K562 (cell line): ENCODE data around the gene SMIM12. TPM values are rescaled to one million over a fixed set of nuclear protein-coding genes. Genes with fewer than 3 reads are reported as not detected.

Experiments used
- ARHGAP35 ChIP-seq: fragments of 450-650 bp; IDR thresholded peaks from 2 replicates; pipeline ENCODE4 v1.6.1; 2018; ENCODE audit not compliant: partially characterized antibody
- ARID3A ChIP-seq: IDR thresholded peaks from 2 replicates; pipeline ENCODE4 v1.6.1; 2012; ENCODE audit warnings: low read depth, low read length, improper control_type of control experiment, borderline replicate concordance
- CEBPB ChIP-seq: fragments of 450-650 bp; IDR thresholded peaks from 2 replicates; pipeline ENCODE4 v1.6.1; 2016; ENCODE audit warnings: missing genetic modification characterization, missing compliant biosample characterization
- HMGXB4 ChIP-seq: sonication (generic); formaldehyde crosslinking; IDR thresholded peaks from 2 replicates; pipeline ENCODE4 v1.8.1; 2023; ENCODE audit warnings: mild to moderate bottlenecking, missing genetic modification reagents
- HNRNPUL1 ChIP-seq: fragments of 200-400 bp; formaldehyde crosslinking; IDR thresholded peaks from 2 replicates; pipeline ENCODE4 v1.6.1; 2017; ENCODE audit warnings: low read length
- HSF4 ChIP-seq: fragments of 250-450 bp; sonication (Bioruptor Pico); IDR thresholded peaks from 2 replicates; pipeline ENCODE4 v2.1.2; 2022; ENCODE audit warnings: mild to moderate bottlenecking, moderate library complexity, borderline replicate concordance
- JUNB ChIP-seq: fragments of 450-650 bp; formaldehyde crosslinking; conservative IDR thresholded peaks from 2 replicates; pipeline ENCODE4 v1.4.0; 2020; ENCODE audit warnings: mild to moderate bottlenecking
- KDM4B ChIP-seq, 2 experiments: fragments of 450-650 bp in 1 of 2; sonication (generic) in 1 of 2; IDR thresholded peaks; 2 replicates each; pipeline ENCODE4 v1.6.1; 2016 to 2017; ENCODE audit warnings: borderline replicate concordance in 2 of 2, antibody characterized with exemption in 1 of 2, low read depth in 1 of 2, mild to moderate bottlenecking in 1 of 2
- MEF2A ChIP-seq: IDR thresholded peaks from 2 replicates; pipeline ENCODE4 v1.6.1; 2011; ENCODE audit warnings: low read depth, mild to moderate bottlenecking, low read length, moderate library complexity; ENCODE audit not compliant: control insufficient read depth
- NFIC ChIP-seq: fragments of 450-650 bp; IDR thresholded peaks from 2 replicates; pipeline ENCODE4 v1.6.1; 2017; ENCODE audit warnings: mild to moderate bottlenecking, inconsistent platforms
- NR2C2 ChIP-seq, 2 experiments: fragments of 200-800 bp in 1 of 2; sonication (Bioruptor generic) in 1 of 2; sonication (generic) in 1 of 2; formaldehyde crosslinking in 1 of 2; IDR thresholded peaks; 2 replicates each; pipeline versions ENCODE4 v1.6.1 to v1.8.0; 2016 to 2022; ENCODE audit warnings: mild to moderate bottlenecking in 1 of 2, missing compliant biosample characterization in 1 of 2, missing genetic modification characterization in 1 of 2, missing genetic modification reagents in 1 of 2
- NR2F6 ChIP-seq: fragments of 450-650 bp; formaldehyde crosslinking; IDR thresholded peaks from 2 replicates; pipeline ENCODE4 v1.4.0; 2020; ENCODE audit warnings: mild to moderate bottlenecking
- PCBP2 ChIP-seq: fragments of 200-400 bp; formaldehyde crosslinking; IDR thresholded peaks from 2 replicates; pipeline ENCODE4 v1.6.1; 2018; ENCODE audit warnings: low read length, low read depth, mild to moderate bottlenecking, moderate library complexity; ENCODE audit not compliant: poor library complexity, severe bottlenecking
- PURB ChIP-seq: sonication (generic); formaldehyde crosslinking; IDR thresholded peaks from 2 replicates; pipeline ENCODE4 v1.9.0; 2021; ENCODE audit warnings: low read depth, mild to moderate bottlenecking, missing genetic modification reagents
- SIN3B ChIP-seq: fragments of 450-650 bp; IDR thresholded peaks from 2 replicates; pipeline ENCODE4 v1.6.1; 2017; ENCODE audit warnings: low read depth, mild to moderate bottlenecking, moderate library complexity
- SRF ChIP-seq, 2 experiments: fragments of 250-450, 450-650 bp in 1 of 2; sonication (Bioruptor Pico) in 1 of 2; sonication (generic) in 1 of 2; formaldehyde crosslinking; IDR thresholded peaks; 2 replicates each; pipeline versions ENCODE4 v1.5.0 to v1.5.1; 2020 to 2022; ENCODE audit warnings: mild to moderate bottlenecking in 1 of 2, missing genetic modification reagents in 1 of 2
- STAT6 ChIP-seq: sonication (generic); formaldehyde crosslinking; IDR thresholded peaks from 2 replicates; pipeline ENCODE4 v1.8.1; 2023; ENCODE audit warnings: mild to moderate bottlenecking, missing genetic modification reagents
- THRAP3 ChIP-seq: fragments of 450-650 bp; IDR thresholded peaks from 2 replicates; pipeline ENCODE4 v1.6.1; 2016; ENCODE audit warnings: mild to moderate bottlenecking, inconsistent platforms, borderline replicate concordance
- TSC22D4 ChIP-seq: fragments of 450-650 bp; IDR thresholded peaks from 2 replicates; pipeline ENCODE4 v1.6.1; 2016; ENCODE audit warnings: missing genetic modification characterization, missing biosample characterization, control low read depth
- ZNF12 ChIP-seq: sonication (generic); formaldehyde crosslinking; IDR thresholded peaks from 2 replicates; pipeline ENCODE4 v1.4.0; 2020; ENCODE audit warnings: mild to moderate bottlenecking, missing genetic modification reagents
- ZNF347 ChIP-seq: fragments of 450-650 bp; formaldehyde crosslinking; IDR thresholded peaks from 2 replicates; pipeline ENCODE4 v1.4.0; 2020; ENCODE audit warnings: low read depth, mild to moderate bottlenecking, moderate library complexity
- polyA plus RNA-seq, 8 experiments: library from polyadenylated mRNA; depleted of rRNA in 4 of 8; stranded (reverse) in 5 of 8; unstranded in 3 of 8; fragments of >200 nt; fragmentation: Nextera tagmentation in 2 of 8; fragmentation: Illumina TruSeq in 1 of 8; extraction: Ambion mirVana in 2 of 8; extraction: Trizol in 1 of 8; gene quantifications; 2 replicates each; pipeline versions ENCODE4 v1.2.1 to v1.2.3, GENCODE V29; 2011 to 2014; ENCODE audit warnings: inconsistent platforms in 1 of 8, missing spikeins in 1 of 8
- total RNA-seq, 7 experiments: library from RNA; depleted of rRNA in 6 of 7; stranded (reverse); fragments of >200 nt in 6 of 7; fragmentation: Illumina TruSeq in 2 of 7; extraction: Trizol in 2 of 7; gene quantifications; 2 replicates each; pipeline versions ENCODE4 v1.2.1 to v1.2.3, GENCODE V29; 2011 to 2021; ENCODE audit warnings: low replicate concordance in 1 of 7

Gene SMIM12
- total and polyA plus RNA-seq, 9 of the 15 experiments (the other 6 are each of a cell fraction or from before 2014, with no cell fraction given) = 51.7 to 112 (median 63.9) TPM

GRCh38 chr1:34859446-34860200, at the start of gene SMIM12 (continued):
- TF ChIP-seq ARID3A (no peak), MEF2A (no peak), NFIC (peak; percentile 81), PCBP2 (no peak), KDM4B (IDR thresholded peaks at IDR 0.05; ENCODE audit: borderline replicate concordance in 2 of 2, low read depth in 1 of 2) (peak in 1 of 2 experiments; percentile 77; a peak in 1 of 4 replicates), STAT6 (CRISPR knock-in tag) (no peak), HSF4 (CRISPR knock-in tag) (no peak), SRF (CRISPR knock-in tag; IDR thresholded peaks at IDR 0.05) (peak in 1 of 2 experiments; percentile 32; a peak in 1 of 4 replicates), HMGXB4 (CRISPR knock-in tag) (peak; percentile 93), NR2C2 (CRISPR knock-in tag; IDR thresholded peaks at IDR 0.05) (peak; percentile 91), NR2C2 (tag; IDR thresholded peaks at IDR 0.05) (peak; percentile 99), JUNB (no peak), TSC22D4 (tag) (no peak), ZNF12 (no peak), SIN3B (peak; percentile 89), NR2F6 (no peak), ZNF347 (no peak), ARHGAP35 (no peak), THRAP3 (no peak), CEBPB (tag) (peak; percentile 64), PURB (CRISPR knock-in tag) (no peak), HNRNPUL1 (no peak)
